ENCODE data around the gene ACADSB. TPM values are rescaled to one million over a fixed set of nuclear protein-coding genes. Genes with fewer than 3 reads are reported as not detected.
A peak's percentile ranks its signal among the peaks of the same experiment; 100 is the strongest.

Gene ACADSB
- total and polyA plus RNA-seq, 10 of the 15 experiments (the other 5 are each of a cell fraction or from before 2014, with no cell fraction given) = 10.8 to 24.0 (median 15.0) TPM

- TF ChIP-seq MEF2B (IDR thresholded peaks at IDR 0.05; ENCODE audit: partially characterized antibody, poor library complexity, severe bottlenecking) (peak; percentile 20), POU2F2 (IDR thresholded peaks at IDR 0.05; ENCODE audit: borderline replicate concordance, low read depth, low read length) (peak; percentile 78; the same call in 2 of the 3 replicates), CHD4 (IDR thresholded peaks at IDR 0.05) (no peak), CREB1 (IDR thresholded peaks at IDR 0.05; ENCODE audit: low read depth) (peak; percentile 89), TAF1 (IDR thresholded peaks at IDR 0.05; ENCODE audit: borderline replicate concordance, low read depth, low read length) (peak; percentile 92), TCF3 (IDR thresholded peaks at IDR 0.05; ENCODE audit: borderline replicate concordance, insufficient read depth, low read depth, low read length) (0 out of 2 replicates have a peak, but pooled peaks have one; percentile 70), YY1 (IDR thresholded peaks at IDR 0.05; ENCODE audit: low read depth, low read length) (peak; percentile 98), POLR2A (IDR thresholded peaks at IDR 0.05; ENCODE audit: low read depth, low read length) (peak; percentile 99), SIX5 (IDR thresholded peaks at IDR 0.05; ENCODE audit: low read depth, low read length, severe bottlenecking) (peak; percentile 52), CHD2 (IDR thresholded peaks at IDR 0.05; ENCODE audit: borderline replicate concordance, low read depth, low read length) (peak; percentile 99), SRF (IDR thresholded peaks at IDR 0.05; ENCODE audit: low read depth in 2 of 2, low read length in 2 of 2) (peak in 1 of 2 experiments; percentile 44; a peak in 1 of 4 replicates), POLR2AphosphoS2 (IDR thresholded peaks at IDR 0.05; ENCODE audit: low read depth, low read length) (peak; percentile 90), JUND (IDR thresholded peaks at IDR 0.05; ENCODE audit: low read depth, low read length) (peak; percentile 8; the same call in 1 of the 2 replicates), ZSCAN29 (IDR thresholded peaks at IDR 0.05) (no peak), HDGF (IDR thresholded peaks at IDR 0.05) (peak; percentile 95), LARP7 (IDR thresholded peaks at IDR 0.05) (peak; percentile 35; the same call in 1 of the 2 replicates), STAT1 (conservative IDR thresholded peaks at IDR 0.05) (no peak), HSF1 (IDR thresholded peaks at IDR 0.05; ENCODE audit: low read depth, low read length) (no peak), IKZF1 (conservative IDR thresholded peaks at IDR 0.05) (peak; percentile 70; the same call in 1 of the 2 replicates), IRF5 (IDR thresholded peaks at IDR 0.05; ENCODE audit: borderline replicate concordance) (peak; percentile 79), NBN (IDR thresholded peaks at IDR 0.05) (peak; percentile 87), E2F4 (IDR thresholded peaks at IDR 0.05; ENCODE audit: low read depth, low read length) (peak; percentile 29; the same call in 1 of the 2 replicates), ASH2L (IDR thresholded peaks at IDR 0.05; ENCODE audit: borderline replicate concordance, low read depth) (peak; percentile 92; the same call in 1 of the 2 replicates)
These were observed at the start of gene ACADSB, which contains the start of gene IKZF5 (continued) for GRCh38 chr10:123008355-123009104.
